Stimulated activated naive CD8-positive, alpha-beta T cell treated with anti-CD3 and anti-CD28 coated beads, Interleukin-15, amount 100 ng/mL, for 72 hours (primary cell): ENCODE data around the gene TBC1D22A.
A peak's percentile ranks its signal among the peaks of the same experiment; 100 is the strongest.

ENCODE experiments used
- ATAC-seq: fragments of 150-1000 bp; cut with Tn5 transposase; 2 replicates; pipeline ENCODE4 v1.10.0; 2021; ENCODE audit warnings: mild to moderate bottlenecking, moderate library complexity
- DNase-seq, 2 donors: peaks; one replicate each; pipeline ENCODE4 v3.0.0; 2021 to 2022
- H3K27ac Mint-ChIP-seq, 2 donors: one replicate each; pipeline ENCODE4 v1.8.0; 2022; ENCODE audit warnings: mild to moderate bottlenecking in 2 of 2, mixed read lengths in 2 of 2, moderate library complexity in 2 of 2
- H3K27me3 Mint-ChIP-seq: one replicate; pipeline ENCODE4 v1.8.0; 2022; ENCODE audit warnings: mixed read lengths
- H3K4me1 Mint-ChIP-seq: one replicate; pipeline ENCODE4 v1.8.0; 2022; ENCODE audit warnings: mild to moderate bottlenecking, mixed read lengths
- H3K4me3 Mint-ChIP-seq, 2 donors: one replicate each; pipeline ENCODE4 v1.8.0; 2022; ENCODE audit warnings: mild to moderate bottlenecking in 2 of 2, mixed read lengths in 2 of 2, moderate library complexity in 1 of 2
- H3K9me3 Mint-ChIP-seq, 2 donors: one replicate each; pipeline ENCODE4 v1.8.0; 2022; ENCODE audit warnings: mixed read lengths in 2 of 2

TBC1D22A gene

DNA sequence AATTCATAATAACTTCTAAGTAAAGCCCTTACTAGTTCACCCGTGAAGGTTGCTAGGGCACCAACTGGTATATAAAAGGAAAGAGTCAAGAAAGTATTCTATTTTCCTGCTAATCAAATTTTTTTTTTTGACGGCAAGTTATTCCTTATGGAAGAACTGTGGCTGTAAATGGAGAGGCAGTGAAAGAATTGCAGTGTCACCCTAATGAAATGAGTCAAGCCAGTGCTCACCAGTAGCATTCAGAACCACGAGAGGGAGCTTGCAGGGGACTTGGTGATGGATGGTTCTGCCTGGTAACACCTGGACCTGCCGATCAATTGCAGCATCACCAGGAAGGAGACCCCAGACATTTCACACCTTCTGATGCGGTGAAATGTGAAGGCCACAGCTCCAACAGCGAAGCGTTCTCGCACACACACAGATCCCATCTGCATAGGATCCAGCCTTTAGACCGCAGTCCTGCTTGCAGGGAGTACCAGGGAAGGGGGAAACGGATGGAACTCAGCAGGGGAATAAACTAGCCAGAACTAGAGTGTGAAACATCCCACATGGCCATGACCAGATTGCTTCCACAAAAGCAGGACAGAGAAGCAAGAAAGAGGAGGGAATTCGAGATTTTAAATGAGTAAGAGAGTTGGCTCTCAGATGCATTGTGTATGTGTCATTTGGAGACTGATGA is 326.2 kb downstream of the TBC1D22A start:
- H3K9me3 Mint-ChIP-seq, result peaks cover 6 to 7% of the 10 kb centered on the region in 2 donors
- DNase-seq, result no peak
- no peak overlapping the region for H3K4me3 Mint-ChIP-seq
- no peaks in the 10 kb centered on the region for H3K27me3 Mint-ChIP-seq
- ATAC-seq, result no peak
- H3K27ac Mint-ChIP-seq, result no peak overlapping the region
- peaks cover 44% of the 10 kb centered on the region for H3K4me1 Mint-ChIP-seq

GRCh38 chr22:47089374-47089773 is 326.9 kb downstream of the TBC1D22A start:
- H3K27me3 Mint-ChIP-seq, result no peaks in the 10 kb centered on the region
- no peak overlapping the region for H3K27ac Mint-ChIP-seq
- H3K4me1 Mint-ChIP-seq, result peaks cover 42% of the 10 kb centered on the region
- no peak for ATAC-seq
- peaks cover 6 to 7% of the 10 kb centered on the region in 2 donors for H3K9me3 Mint-ChIP-seq
- no peak for DNase-seq
- H3K4me3 Mint-ChIP-seq, result no peak overlapping the region

DNA sequence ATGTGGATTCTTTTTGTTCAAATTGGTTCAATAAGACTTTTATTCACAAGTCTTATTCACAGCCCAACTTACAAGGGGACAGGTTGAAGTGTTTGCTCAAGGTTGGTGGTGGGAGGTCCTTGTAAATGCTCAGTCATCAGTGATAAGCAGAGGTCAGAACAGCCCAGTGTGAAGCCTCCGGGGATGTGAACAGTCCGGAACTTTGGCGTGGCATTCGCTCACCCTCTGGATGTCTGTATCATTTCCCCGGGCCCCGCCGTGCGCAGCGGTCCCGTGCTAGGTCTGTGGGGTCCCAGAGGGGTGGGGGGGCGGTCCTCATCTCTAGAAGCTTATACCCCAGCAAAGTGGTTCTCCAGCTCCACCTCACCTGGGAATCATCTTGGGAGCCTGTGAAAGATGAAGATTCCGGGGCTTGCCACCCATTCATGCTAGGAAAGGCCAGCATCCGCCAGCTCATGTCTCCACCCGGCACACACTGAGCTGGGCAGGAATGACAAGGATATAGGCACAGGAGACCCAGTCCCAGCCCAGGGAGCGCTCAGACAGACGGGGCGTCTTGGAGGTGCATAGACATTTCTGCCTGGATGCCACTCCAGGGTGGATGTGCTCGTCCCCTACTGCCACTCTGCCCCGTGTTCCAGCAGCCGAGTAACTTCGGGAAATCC is 327.5 kb downstream of the TBC1D22A start:
- ATAC-seq, result no peak
- no peaks in the 10 kb centered on the region for H3K27me3 Mint-ChIP-seq
- peak overlapping the region in 1 of 2 donors; percentile 72 for H3K4me3 Mint-ChIP-seq
- peaks cover 6 to 7% of the 10 kb centered on the region in 2 donors for H3K9me3 Mint-ChIP-seq
- no peak for DNase-seq
- H3K4me1 Mint-ChIP-seq, result peaks cover 48% of the 10 kb centered on the region
- H3K27ac Mint-ChIP-seq, result peak overlapping the region in 1 of 2 donors; percentile 61

GRCh38 chr22:47090591-47091245 is 328.3 kb downstream of the TBC1D22A start:
- H3K27me3 Mint-ChIP-seq, result no peaks in the 10 kb centered on the region
- ATAC-seq, result no peak
- peak in 1 of 2 donors; percentile 8 for DNase-seq

DNA sequence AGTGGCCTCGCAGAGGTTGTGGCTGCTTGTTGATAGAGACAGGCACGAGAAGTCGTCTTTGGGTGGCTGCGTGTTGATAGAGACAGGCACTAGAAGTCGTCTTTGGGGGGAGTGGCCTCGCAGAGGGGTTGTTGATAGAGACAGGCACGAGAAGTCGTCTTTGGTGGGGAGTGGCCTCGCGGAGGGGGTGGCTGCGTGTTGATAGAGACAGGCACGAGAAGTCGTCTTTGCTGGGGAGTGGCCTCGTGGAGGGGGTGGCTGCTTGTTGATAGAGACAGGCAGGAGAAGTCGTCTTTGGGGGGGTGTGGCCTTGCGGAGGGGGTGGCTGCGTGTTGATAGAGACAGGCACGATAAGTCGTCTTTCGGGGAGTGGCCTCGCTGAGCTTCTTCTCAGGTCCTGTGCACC is 328.8 kb downstream of the TBC1D22A start:
- ATAC-seq, result no peak
- peaks cover 50% of the 10 kb centered on the region for H3K4me1 Mint-ChIP-seq
- no peak for DNase-seq
- H3K27ac Mint-ChIP-seq, result peak overlapping the region; percentile 21 to 93
- H3K27me3 Mint-ChIP-seq, result no peaks in the 10 kb centered on the region
- H3K9me3 Mint-ChIP-seq, result peaks cover 6 to 7% of the 10 kb centered on the region in 2 donors
- H3K4me3 Mint-ChIP-seq, result peak overlapping the region; percentile 54 to 72

More at GRCh38 chr22:47090591-47091245, 328.3 kb downstream of the TBC1D22A start:
- Mint-ChIP-seq H3K9me3 (peaks cover 6 to 7% of the 10 kb centered on the region in 2 donors), H3K4me1 (peaks cover 50% of the 10 kb centered on the region), H3K27ac (peak overlapping the region; percentile 41 to 93), H3K4me3 (peak overlapping the region; percentile 54 to 72)

GRCh38 chr22:47091921-47092700 is 329.7 kb downstream of the TBC1D22A start:
- Mint-ChIP-seq H3K27me3 (no peaks in the 10 kb centered on the region), H3K27ac (peak overlapping the region in 1 of 2 donors; percentile 2), H3K4me1 (peaks cover 50% of the 10 kb centered on the region), H3K9me3 (peaks cover 6 to 7% of the 10 kb centered on the region in 2 donors), H3K4me3 (no peak overlapping the region)
- no peak for ATAC-seq
- no peak for DNase-seq

DNA sequence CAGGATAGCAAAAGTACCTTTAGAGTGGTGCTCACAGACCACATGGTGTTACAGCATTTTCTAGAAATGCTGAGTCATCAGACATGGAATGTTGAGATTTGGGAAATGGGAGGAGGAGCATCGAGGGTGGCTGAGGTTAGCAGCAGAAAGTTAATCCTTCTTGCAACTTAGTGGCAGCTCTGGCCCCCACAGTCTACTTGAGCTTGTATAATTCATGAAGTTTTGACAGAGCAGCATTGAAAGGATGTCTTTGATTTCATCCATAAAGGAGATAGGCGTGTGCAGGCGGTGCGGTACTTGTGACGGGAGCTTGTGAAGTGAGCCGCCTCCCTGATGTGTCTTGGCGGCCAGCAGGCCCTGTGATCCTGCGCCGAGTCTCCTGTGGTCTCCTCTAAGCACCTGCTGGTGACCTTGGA is 330.5 kb downstream of the TBC1D22A start:
- Mint-ChIP-seq H3K4me3 (no peak overlapping the region), H3K27ac (no peak overlapping the region), H3K27me3 (no peaks in the 10 kb centered on the region), H3K9me3 (peaks cover 6 to 7% of the 10 kb centered on the region in 2 donors), H3K4me1 (peaks cover 50% of the 10 kb centered on the region)
- ATAC-seq (no peak), DNase-seq (no peak)

DNA sequence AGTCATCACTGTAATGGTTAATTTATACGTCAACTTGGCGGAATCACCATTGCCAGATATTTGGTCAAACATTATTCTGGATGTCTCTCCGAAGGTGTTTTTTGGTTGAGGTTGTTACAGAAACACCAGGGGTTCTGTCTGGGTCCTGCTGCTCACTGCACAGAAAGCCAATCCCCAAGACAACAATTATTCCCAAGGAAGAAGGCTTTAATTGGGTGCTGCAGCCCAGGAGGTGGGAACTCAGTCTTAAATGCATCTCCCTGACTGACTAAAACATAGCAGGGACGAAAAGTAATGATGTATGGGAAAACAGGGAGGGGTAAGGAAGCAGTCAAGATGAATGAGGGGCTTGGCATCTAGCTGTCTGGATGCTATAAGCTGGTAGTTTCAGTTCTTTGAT is 331.3 kb downstream of the TBC1D22A start:
- H3K4me1 Mint-ChIP-seq, result peaks cover 47% of the 10 kb centered on the region
- ATAC-seq (no peak), DNase-seq (no peak)
- H3K9me3 Mint-ChIP-seq, result peaks cover 6 to 7% of the 10 kb centered on the region in 2 donors
- H3K4me3 Mint-ChIP-seq, result no peak overlapping the region
- H3K27me3 Mint-ChIP-seq, result no peaks in the 10 kb centered on the region
- peak overlapping the region in 1 of 2 donors; percentile 85 for H3K27ac Mint-ChIP-seq

- Mint-ChIP-seq H3K9me3 (peaks cover 6 to 7% of the 10 kb centered on the region in 2 donors), H3K4me3 (no peak overlapping the region), H3K4me1 (peaks cover 35% of the 10 kb centered on the region), H3K27ac (no peak overlapping the region), H3K27me3 (no peaks in the 10 kb centered on the region)
- DNase-seq (no peak), ATAC-seq (peak; percentile 57)
Measured at GRCh38 chr22:47094861-47095330, 332.4 kb downstream of the TBC1D22A start.

- Mint-ChIP-seq H3K9me3 (peaks cover 6 to 7% of the 10 kb centered on the region in 2 donors), H3K4me3 (no peak overlapping the region), H3K4me1 (peaks cover 30% of the 10 kb centered on the region), H3K27ac (no peak overlapping the region), H3K27me3 (no peaks in the 10 kb centered on the region)
- ATAC-seq (no peak), DNase-seq (no peak)
Measured at GRCh38 chr22:47095395-47096122, 333.1 kb downstream of the TBC1D22A start.

GRCh38 chr22:47098121-47098520 is 335.7 kb downstream of the TBC1D22A start:
- peak overlapping the region in 1 of 2 donors; percentile 92 for H3K27ac Mint-ChIP-seq
- peaks cover 8% of the 10 kb centered on the region for H3K4me1 Mint-ChIP-seq
- H3K4me3 Mint-ChIP-seq, result no peak overlapping the region
- ATAC-seq (no peak), DNase-seq (no peak)
- H3K27me3 Mint-ChIP-seq, result no peaks in the 10 kb centered on the region
- no peaks in the 10 kb centered on the region for H3K9me3 Mint-ChIP-seq

- H3K27me3 Mint-ChIP-seq, result no peaks in the 10 kb centered on the region
- no peak overlapping the region for H3K4me3 Mint-ChIP-seq
- no peak for ATAC-seq
- no peaks in the 10 kb centered on the region for H3K9me3 Mint-ChIP-seq
- H3K27ac Mint-ChIP-seq, result no peak overlapping the region
- H3K4me1 Mint-ChIP-seq, result peaks cover 8% of the 10 kb centered on the region
- no peak for DNase-seq
Measured at GRCh38 chr22:47098554-47098953, 336.1 kb downstream of the TBC1D22A start.

DNA sequence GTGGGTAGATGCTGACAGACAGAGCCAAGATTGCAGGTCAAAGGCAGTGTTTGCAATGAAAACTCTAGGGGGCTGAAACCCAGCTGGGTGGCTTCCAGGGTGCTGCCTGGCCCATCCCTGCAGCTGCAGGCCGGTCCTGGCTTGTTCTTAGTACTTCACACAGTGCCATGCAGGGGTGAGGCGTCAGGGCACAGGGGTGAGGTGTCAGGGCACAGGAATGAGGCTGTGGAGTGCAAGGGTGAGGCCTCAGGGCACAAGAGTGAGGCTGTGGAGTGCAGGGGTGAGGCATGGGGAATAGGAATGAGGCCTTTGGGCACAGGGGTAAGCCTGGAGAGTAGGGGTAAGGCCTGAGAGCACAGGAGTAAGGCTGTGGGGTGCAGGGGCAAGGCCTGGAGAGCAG is 337.6 kb downstream of the TBC1D22A start:
- DNase-seq, result no peak
- Mint-ChIP-seq H3K9me3 (no peaks in the 10 kb centered on the region), H3K4me3 (no peak overlapping the region), H3K4me1 (peaks cover 1% of the 10 kb centered on the region), H3K27me3 (no peaks in the 10 kb centered on the region), H3K27ac (peak overlapping the region in 1 of 2 donors; percentile 76)
- no peak for ATAC-seq

DNA sequence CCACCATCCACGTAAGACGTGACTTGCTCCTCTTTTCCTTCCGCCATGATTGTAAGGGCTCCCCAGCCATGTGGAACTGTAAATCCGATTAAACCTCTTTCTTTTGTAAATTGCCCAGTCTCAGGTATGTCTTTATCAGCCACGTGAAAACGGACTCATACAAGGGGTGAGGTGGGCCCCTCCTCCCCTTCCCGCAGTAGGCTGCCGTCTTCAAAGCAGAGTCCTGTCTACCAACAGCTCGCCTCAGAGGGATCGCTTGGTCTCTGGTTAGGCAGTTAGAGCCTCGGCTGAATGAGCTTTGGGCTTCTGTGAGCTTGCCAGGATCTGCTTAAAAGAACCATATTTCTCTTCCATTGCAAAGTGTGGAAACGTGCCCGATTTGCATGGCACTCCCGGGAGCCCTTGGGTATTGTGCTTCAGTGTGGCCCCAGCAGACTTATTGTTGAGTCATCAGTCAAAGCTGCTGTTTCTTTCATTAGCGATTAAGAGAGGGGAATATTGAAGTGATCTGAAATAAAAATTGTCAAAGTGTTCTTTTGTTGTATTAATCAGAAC is 338.3 kb downstream of the TBC1D22A start:
- Mint-ChIP-seq H3K27me3 (no peaks in the 10 kb centered on the region), H3K4me1 (no peaks in the 10 kb centered on the region), H3K4me3 (no peak overlapping the region), H3K27ac (no peak overlapping the region), H3K9me3 (no peaks in the 10 kb centered on the region)
- ATAC-seq (no peak), DNase-seq (no peak)
